Measurements from ENCODE around the gene GLRX3.

GLRX3 gene

DNA sequence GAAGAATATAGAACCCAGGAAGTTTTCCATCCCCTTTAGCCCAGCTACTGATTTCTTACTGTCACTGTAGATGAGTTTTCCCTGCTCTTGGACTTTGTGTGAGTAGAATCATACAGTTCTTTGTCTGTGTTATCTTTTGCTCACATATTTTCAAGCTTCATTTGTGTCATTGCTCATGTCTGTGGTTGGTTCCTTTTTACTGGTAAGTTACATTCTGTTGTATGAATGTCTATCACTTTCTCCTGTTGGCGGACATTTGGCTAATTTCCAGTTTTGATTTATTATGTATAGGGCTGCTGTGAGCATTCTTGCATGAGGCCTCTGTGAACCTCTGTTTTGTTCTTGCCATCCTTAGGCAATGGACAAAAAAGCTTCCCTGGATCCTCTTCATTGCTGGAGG is 5.3 kb downstream of the GLRX3 start:
- Histone ChIP-seq H3K4me1 (peaks cover 50 to 65% (median 57%) of the 10 kb centered on the region in 10 experiments), H3K9me3 (replicated peaks in 1 of 11) (no peaks in the 10 kb centered on the region; a peak in 1 of 22 replicates), H3K4me3 (no peak overlapping the region), H3K27me3 (no peaks in the 10 kb centered on the region), H3K27ac (no peak overlapping the region; a peak in 1 of 22 replicates), H4K20me1 (peaks cover 84 to 100% (median 99%) of the 10 kb centered on the region in 11 experiments), H3K4me2 (peak overlapping the region; percentile 42 to 98 (median 55)), H3K9ac (0 out of 22 replicates have a peak overlapping the region, but pooled peaks of 2 of the 11 experiments have one; percentile 0 to 29), H3K36me3 (peaks cover 22 to 84% (median 71%) of the 10 kb centered on the region in 11 experiments)
- TF ChIP-seq Cebpa-rat (IDR thresholded peaks at IDR 0.05) = no peak

DNA sequence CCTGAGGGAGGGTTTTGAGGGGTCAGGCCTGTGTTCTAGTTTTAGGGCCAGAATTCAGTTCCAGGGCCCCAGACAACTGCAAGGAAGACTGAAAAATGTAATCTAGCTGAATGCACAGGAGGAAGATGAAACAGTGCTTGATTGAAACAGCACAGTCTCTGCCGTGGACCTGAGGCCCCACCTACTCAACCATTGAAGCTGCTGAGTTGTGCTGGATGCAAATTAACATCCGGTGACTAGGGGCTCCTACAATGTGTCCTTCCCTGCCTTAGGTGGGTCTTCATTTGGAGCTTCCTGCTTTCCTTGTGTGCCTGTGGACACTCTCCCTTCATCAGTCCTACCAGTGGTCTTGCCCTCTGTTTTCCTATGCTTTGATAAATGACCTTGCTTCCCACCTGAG is 5.7 kb downstream of the GLRX3 start:
- Histone ChIP-seq H3K9ac (0 out of 22 replicates have a peak overlapping the region, but pooled peaks of 2 of the 11 experiments have one; percentile 0 to 29), H3K4me3 (no peak overlapping the region), H4K20me1 (peaks cover 82 to 100% (median 100%) of the 10 kb centered on the region in 11 experiments), H3K9me3 (replicated peaks in 1 of 11) (no peaks in the 10 kb centered on the region; a peak in 1 of 22 replicates), H3K27ac (no peak overlapping the region; a peak in 1 of 22 replicates), H3K4me2 (peak overlapping the region; percentile 42 to 98 (median 55)), H3K4me1 (peaks cover 50 to 65% (median 57%) of the 10 kb centered on the region in 10 experiments), H3K36me3 (peaks cover 27 to 88% (median 75%) of the 10 kb centered on the region in 11 experiments), H3K27me3 (no peaks in the 10 kb centered on the region)
- no peak for TF ChIP-seq Cebpa-rat (IDR thresholded peaks at IDR 0.05)

DNA sequence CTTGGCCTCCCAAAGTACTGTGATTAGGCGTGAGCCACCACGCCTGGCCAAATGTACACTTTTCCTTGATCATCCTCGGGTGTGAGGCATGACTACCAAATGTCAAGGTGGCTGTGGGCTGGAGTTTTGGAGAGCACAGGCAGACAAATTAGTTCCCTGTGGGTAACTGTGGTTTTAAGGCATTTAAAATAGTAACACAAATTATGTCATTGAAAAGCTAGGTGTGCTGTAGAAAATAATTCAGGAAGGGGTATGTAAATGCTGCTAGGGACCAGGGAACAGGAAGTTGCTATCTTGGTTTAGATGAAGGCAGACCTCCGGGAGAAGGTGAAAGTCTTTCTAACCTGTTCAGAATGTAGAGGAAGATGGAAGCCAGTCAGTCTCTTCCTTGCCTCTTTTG is 9.9 kb downstream of the GLRX3 start:
- no peaks in the 10 kb centered on the region for H3K27me3 ChIP-seq
- H3K4me3 ChIP-seq = no peak overlapping the region
- no peak for TF ChIP-seq Cebpa-rat (IDR thresholded peaks at IDR 0.05)
- no peak overlapping the region for H3K27ac ChIP-seq
- peaks cover 56 to 100% (median 82%) of the 10 kb centered on the region in 11 experiments for H4K20me1 ChIP-seq
- H3K9me3 ChIP-seq (replicated peaks in 1 of 11) = peaks cover 0 to 23% (median 13%) of the 10 kb centered on the region in 11 experiments; a peak in 13 of 22 replicates
- no peak overlapping the region for H3K9ac ChIP-seq
- H3K4me1 ChIP-seq = peaks cover 13 to 26% (median 20%) of the 10 kb centered on the region in 10 experiments
- peaks cover 62 to 100% (median 95%) of the 10 kb centered on the region in 11 experiments for H3K36me3 ChIP-seq
- H3K4me2 ChIP-seq = peak overlapping the region in 4 of 11 experiments; percentile 10 to 28 (median 20); a peak in 5 of 22 replicates

- no peak overlapping the region for H3K9ac ChIP-seq
- TF ChIP-seq Cebpa-rat (IDR thresholded peaks at IDR 0.05) = no peak
- H3K9me3 ChIP-seq (replicated peaks in 1 of 11) = peaks cover 0 to under 1% (median 0%) of the 10 kb centered on the region in 11 experiments; a peak in 4 of 22 replicates
- peaks cover 55 to 97% (median 80%) of the 10 kb centered on the region in 11 experiments for H4K20me1 ChIP-seq
- H3K27me3 ChIP-seq = no peaks in the 10 kb centered on the region
- H3K36me3 ChIP-seq = peaks cover 71 to 89% (median 77%) of the 10 kb centered on the region in 11 experiments
- H3K4me2 ChIP-seq = no peak overlapping the region
- no peak overlapping the region for H3K27ac ChIP-seq
- no peaks in the 10 kb centered on the region for H3K4me1 ChIP-seq
- no peak overlapping the region for H3K4me3 ChIP-seq
These were observed 23.1 kb downstream of the GLRX3 start for GRCh38 chr10:130159192-130159794.

DNA sequence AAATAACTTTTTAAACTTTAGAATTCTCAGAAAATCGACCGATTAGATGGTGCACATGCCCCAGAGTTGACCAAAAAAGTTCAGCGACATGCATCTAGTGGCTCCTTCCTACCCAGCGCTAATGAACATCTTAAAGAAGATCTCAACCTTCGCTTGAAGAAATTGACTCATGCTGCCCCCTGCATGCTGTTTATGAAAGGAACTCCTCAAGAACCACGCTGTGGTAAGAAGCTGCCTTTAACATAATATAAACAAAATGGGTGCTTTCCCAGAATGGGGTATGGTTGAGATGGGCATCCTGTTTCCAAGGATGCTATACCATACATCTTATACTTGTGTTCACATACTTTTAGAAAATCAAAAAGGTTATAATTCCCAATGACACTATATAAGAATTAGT is 24.6 kb downstream of the GLRX3 start:
- H4K20me1 ChIP-seq = peaks cover 42 to 92% (median 68%) of the 10 kb centered on the region in 11 experiments
- H3K27me3 ChIP-seq = no peaks in the 10 kb centered on the region
- H3K4me2 ChIP-seq = no peak overlapping the region
- no peak overlapping the region for H3K4me3 ChIP-seq
- no peak overlapping the region for H3K9ac ChIP-seq
- no peaks in the 10 kb centered on the region for H3K4me1 ChIP-seq
- H3K27ac ChIP-seq = no peak overlapping the region
- H3K9me3 ChIP-seq (replicated peaks in 1 of 11) = no peaks in the 10 kb centered on the region
- TF ChIP-seq Cebpa-rat (IDR thresholded peaks at IDR 0.05) = no peak
- H3K36me3 ChIP-seq = peaks cover 68 to 89% (median 73%) of the 10 kb centered on the region in 11 experiments

DNA sequence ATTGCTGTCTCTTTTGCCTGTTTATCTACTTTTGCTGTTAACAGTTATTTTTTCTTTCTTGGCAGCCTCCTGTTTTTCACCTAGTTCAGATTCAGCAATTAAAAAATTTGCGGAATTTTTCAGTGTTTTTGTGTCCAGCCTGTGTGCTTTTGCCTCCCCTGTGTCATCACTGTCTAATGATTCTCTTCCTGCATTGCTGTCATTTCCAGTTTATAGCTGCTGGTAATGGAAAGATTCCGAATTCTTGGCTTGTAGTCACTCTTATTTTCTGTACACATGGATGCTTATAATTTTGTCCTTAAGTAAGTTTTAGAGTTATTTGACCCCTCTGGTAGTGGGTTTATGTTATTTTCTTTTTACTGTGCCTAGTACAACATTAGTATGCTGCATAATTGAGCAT is 25.1 kb downstream of the GLRX3 start:
- H3K36me3 ChIP-seq = peaks cover 68 to 89% (median 73%) of the 10 kb centered on the region in 11 experiments
- H3K27ac ChIP-seq = no peak overlapping the region
- no peak overlapping the region for H3K4me3 ChIP-seq
- H3K4me1 ChIP-seq = no peaks in the 10 kb centered on the region
- no peaks in the 10 kb centered on the region for H3K9me3 ChIP-seq (replicated peaks in 1 of 11)
- no peak for TF ChIP-seq Cebpa-rat (IDR thresholded peaks at IDR 0.05)
- H3K9ac ChIP-seq = no peak overlapping the region
- no peaks in the 10 kb centered on the region for H3K27me3 ChIP-seq
- H3K4me2 ChIP-seq = no peak overlapping the region
- peaks cover 36 to 92% (median 62%) of the 10 kb centered on the region in 11 experiments for H4K20me1 ChIP-seq

GRCh38 chr10:130167193-130167592 is 31.0 kb downstream of the GLRX3 start:
- Histone ChIP-seq H3K9me3 (replicated peaks in 1 of 11) (no peaks in the 10 kb centered on the region), H3K4me2 (no peak overlapping the region), H3K4me1 (peaks cover 24 to 37% (median 30%) of the 10 kb centered on the region in 10 experiments), H3K27ac (no peak overlapping the region), H3K4me3 (no peak overlapping the region), H3K9ac (no peak overlapping the region), H4K20me1 (peaks cover 3 to 85% (median 32%) of the 10 kb centered on the region in 11 experiments; a peak in 16 of 22 replicates), H3K36me3 (peaks cover 78 to 99% (median 90%) of the 10 kb centered on the region in 11 experiments), H3K27me3 (no peaks in the 10 kb centered on the region)
- TF ChIP-seq Cebpa-rat (IDR thresholded peaks at IDR 0.05) = no peak

DNA sequence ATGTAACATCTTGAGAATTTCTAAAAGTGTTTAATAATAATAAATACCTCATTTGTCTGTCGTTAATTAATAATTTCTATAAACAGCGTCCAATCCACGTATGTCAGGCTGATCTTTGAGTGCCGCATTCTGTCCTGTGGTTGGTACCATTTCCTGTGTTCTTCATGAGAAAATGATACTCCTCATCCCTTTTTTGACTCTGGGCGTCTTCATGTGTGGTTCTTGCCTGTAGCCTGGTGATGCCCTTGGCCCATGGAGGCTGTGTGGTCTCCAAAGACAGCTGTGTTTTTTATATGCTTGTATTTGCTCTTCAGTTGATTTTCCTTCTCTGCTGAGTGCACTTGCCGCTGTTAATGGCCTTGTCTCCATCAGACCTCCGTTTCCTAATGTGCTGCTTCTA is 31.5 kb downstream of the GLRX3 start:
- Histone ChIP-seq H3K27me3 (no peaks in the 10 kb centered on the region), H3K36me3 (peaks cover 78 to 99% (median 90%) of the 10 kb centered on the region in 11 experiments), H4K20me1 (peaks cover 3 to 85% (median 28%) of the 10 kb centered on the region in 11 experiments; a peak in 15 of 22 replicates), H3K4me1 (peaks cover 24 to 39% (median 30%) of the 10 kb centered on the region in 10 experiments), H3K4me3 (no peak overlapping the region), H3K27ac (no peak overlapping the region), H3K9ac (no peak overlapping the region), H3K4me2 (no peak overlapping the region), H3K9me3 (replicated peaks in 1 of 11) (no peaks in the 10 kb centered on the region)
- no peak for TF ChIP-seq Cebpa-rat (IDR thresholded peaks at IDR 0.05)

GRCh38 chr10:130169136-130169859 is 33.1 kb downstream of the GLRX3 start:
- no peak overlapping the region for H3K9ac ChIP-seq
- peaks cover 24 to 55% (median 36%) of the 10 kb centered on the region in 10 experiments for H3K4me1 ChIP-seq
- H3K4me2 ChIP-seq = peak overlapping the region in 10 of 11 experiments; percentile 4 to 87 (median 64); a peak in 13 of 22 replicates
- H3K9me3 ChIP-seq (replicated peaks in 1 of 11) = no peaks in the 10 kb centered on the region
- no peak overlapping the region for H3K4me3 ChIP-seq
- no peaks in the 10 kb centered on the region for H3K27me3 ChIP-seq
- peaks cover 8 to 84% (median 42%) of the 10 kb centered on the region in 11 experiments; a peak in 17 of 22 replicates for H4K20me1 ChIP-seq
- H3K27ac ChIP-seq = no peak overlapping the region
- H3K36me3 ChIP-seq = peaks cover 79 to 99% (median 90%) of the 10 kb centered on the region in 11 experiments
- no peak for TF ChIP-seq Cebpa-rat (IDR thresholded peaks at IDR 0.05)
